ENCODE data around the gene AQP2. TPM values are rescaled to one million over a fixed set of nuclear protein-coding genes. Genes with fewer than 3 reads are reported as not detected.

Gene AQP2
- total and polyA plus RNA-seq, 2 donors (not counting 1 experiment from before 2014, with no cell fraction given) = not detected

DNA sequence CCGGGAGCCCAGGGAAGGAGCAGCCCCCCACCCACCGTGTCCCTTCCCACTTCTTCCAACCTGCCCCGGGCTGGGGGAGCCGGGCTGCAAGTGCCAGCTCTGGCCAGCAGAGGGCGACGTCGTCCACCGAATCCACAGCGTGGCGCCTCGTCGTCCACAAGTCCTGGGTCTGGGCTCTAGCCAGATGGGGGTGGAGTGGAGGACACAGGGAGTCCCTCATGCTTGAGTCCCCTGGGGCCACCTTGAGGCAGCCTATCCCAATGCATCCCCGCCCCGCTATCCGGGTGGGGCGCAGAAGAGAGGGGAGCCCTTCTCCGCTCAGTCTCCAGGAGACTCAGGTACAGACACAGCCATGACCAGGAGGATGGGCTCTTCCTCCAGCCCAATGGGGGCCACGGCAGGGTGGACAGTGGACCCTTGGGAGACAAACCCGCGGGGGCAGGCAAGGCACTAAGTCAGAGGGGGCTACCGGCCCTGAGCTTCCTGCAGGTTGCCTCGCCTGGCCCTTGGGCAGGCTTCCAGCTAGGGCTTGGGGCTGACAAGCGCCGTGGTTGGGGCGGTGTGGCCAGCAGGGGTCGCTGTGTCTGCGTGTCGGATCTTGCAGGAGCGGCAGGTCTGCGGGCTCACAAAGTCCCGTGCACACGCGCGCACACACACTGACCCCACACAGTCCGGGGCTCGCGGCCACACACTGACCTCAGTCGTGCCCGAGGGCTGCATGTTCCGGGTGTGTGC, 16.7 kb downstream of the AQP2 start:
- Histone ChIP-seq H3K9me3 (ENCODE audit: control extremely low read depth in 1 of 3, control insufficient read depth in 2 of 3, insufficient read depth in 1 of 3, low read length in 2 of 3) (no peaks in the 10 kb centered on the region), H3K27ac (ENCODE audit: low read length in 2 of 2) (no peak overlapping the region), H3K9ac (ENCODE audit: low read length) (peak overlapping the region; percentile 69), H3K79me2 (ENCODE audit: control insufficient read depth, insufficient read depth, low read length) (no peaks in the 10 kb centered on the region), H3K4me2 (replicated peaks; ENCODE audit: low read depth, low read length, poor library complexity, severe bottlenecking) (peak overlapping the region; percentile 97), H2AFZ (ENCODE audit: insufficient read depth, low read depth, low read length, poor library complexity, severe bottlenecking) (peak overlapping the region; percentile 84), H3K27me3 (replicated peaks in 1 of 4; ENCODE audit: control extremely low read depth in 1 of 4, control insufficient read depth in 3 of 4, insufficient read depth in 4 of 4, low read length in 3 of 4) (peaks cover 0 to 64% (median 16%) of the 10 kb centered on the region in 4 experiments), H4K20me1 (ENCODE audit: control insufficient read depth, insufficient read depth, low read length, poor library complexity, severe bottlenecking) (no peaks in the 10 kb centered on the region), H3K4me3 (ENCODE audit: control extremely low read depth in 1 of 5, extremely low read depth in 1 of 5, insufficient read depth in 1 of 5, low read depth in 2 of 5, low read length in 4 of 5) (peak overlapping the region; percentile 7 to 66 (median 45)), H3K36me3 (replicated peaks in 1 of 2; ENCODE audit: control extremely low read depth in 1 of 2, control insufficient read depth in 1 of 2, extremely low read depth in 1 of 2, insufficient read depth in 2 of 2, low read length in 1 of 2) (no peaks in the 10 kb centered on the region), H3K4me1 (ENCODE audit: control insufficient read depth in 2 of 2, insufficient read depth in 2 of 2, low read length in 2 of 2) (peaks cover 11% of the 10 kb centered on the region in 2 donors)
- ATAC-seq (ENCODE audit: low read depth) = peak; percentile 91
- Mint-ChIP-seq H3K27ac (no peak overlapping the region), H3K4me1 (peaks cover 7% of the 10 kb centered on the region), H3K9me3 (ENCODE audit: insufficient read depth) (no peaks in the 10 kb centered on the region), H3K27me3 (peaks cover 43% of the 10 kb centered on the region), H3K4me3 (peak overlapping the region; percentile 81)
- ChIA-PET CTCF (interaction anchor here (0.6 to 6.5 kb wide), 40 partner anchors 9 to 347 kb away, joined by 3 to 93 read pairs (median 5); partner anchors contain the start of genes AQP2 and TMBIM6), POLR2A (no interaction called here)
- 3% methylated on average over 38 of the region's 40 CpGs for WGBS (ENCODE audit: insufficient coverage)
- intact Hi-C loops (cut with micrococcal nuclease) = loop anchor here (2.0 kb wide), 1 partner anchor 208 kb away; no protein-coding TSS in a partner anchor
- TF ChIP-seq EZH2 (IDR thresholded peaks at IDR 0.05; ENCODE audit: borderline replicate concordance, insufficient read depth, low read depth, low read length, poor library complexity, severe bottlenecking) = no peak
- TF ChIP-seq, protein P1, sequence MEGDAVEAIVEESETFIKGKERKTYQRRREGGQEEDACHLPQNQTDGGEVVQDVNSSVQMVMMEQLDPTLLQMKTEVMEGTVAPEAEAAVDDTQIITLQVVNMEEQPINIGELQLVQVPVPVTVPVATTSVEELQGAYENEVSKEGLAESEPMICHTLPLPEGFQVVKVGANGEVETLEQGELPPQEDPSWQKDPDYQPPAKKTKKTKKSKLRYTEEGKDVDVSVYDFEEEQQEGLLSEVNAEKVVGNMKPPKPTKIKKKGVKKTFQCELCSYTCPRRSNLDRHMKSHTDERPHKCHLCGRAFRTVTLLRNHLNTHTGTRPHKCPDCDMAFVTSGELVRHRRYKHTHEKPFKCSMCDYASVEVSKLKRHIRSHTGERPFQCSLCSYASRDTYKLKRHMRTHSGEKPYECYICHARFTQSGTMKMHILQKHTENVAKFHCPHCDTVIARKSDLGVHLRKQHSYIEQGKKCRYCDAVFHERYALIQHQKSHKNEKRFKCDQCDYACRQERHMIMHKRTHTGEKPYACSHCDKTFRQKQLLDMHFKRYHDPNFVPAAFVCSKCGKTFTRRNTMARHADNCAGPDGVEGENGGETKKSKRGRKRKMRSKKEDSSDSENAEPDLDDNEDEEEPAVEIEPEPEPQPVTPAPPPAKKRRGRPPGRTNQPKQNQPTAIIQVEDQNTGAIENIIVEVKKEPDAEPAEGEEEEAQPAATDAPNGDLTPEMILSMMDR (IDR thresholded peaks at IDR 0.05) = peak; percentile 91
- DNase-seq = peak; percentile 91

DNA sequence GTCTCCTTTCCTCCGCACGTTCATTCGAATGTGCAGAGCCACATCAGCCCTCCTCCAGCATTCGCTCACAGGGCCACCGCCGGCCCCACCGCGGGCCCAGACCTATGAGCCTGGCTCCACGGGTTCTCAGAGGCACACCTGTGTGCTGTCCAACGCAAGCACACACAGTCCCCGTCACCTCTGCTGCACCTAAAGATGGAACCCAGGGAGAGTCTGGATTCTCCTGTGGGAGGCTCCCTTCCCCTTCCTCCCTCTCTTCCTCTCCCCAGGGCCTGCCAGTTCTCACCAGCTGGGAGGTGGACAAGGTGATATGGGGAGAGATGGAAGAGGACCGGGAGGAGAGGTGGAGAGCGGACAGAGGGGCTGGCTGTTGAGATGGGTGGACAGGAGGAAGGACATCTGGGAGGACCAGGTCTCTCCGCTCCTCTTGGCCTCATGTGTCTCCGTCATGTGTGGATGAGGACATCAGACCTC, 17.3 kb downstream of the AQP2 start:
- Histone ChIP-seq H3K4me2 (replicated peaks; ENCODE audit: low read depth, low read length, poor library complexity, severe bottlenecking) (peak overlapping the region; percentile 97), H2AFZ (ENCODE audit: insufficient read depth, low read depth, low read length, poor library complexity, severe bottlenecking) (peak overlapping the region; percentile 84), H3K4me3 (ENCODE audit: control extremely low read depth in 1 of 5, extremely low read depth in 1 of 5, insufficient read depth in 1 of 5, low read depth in 2 of 5, low read length in 4 of 5) (peak overlapping the region in 4 of 5 experiments; percentile 21 to 66 (median 39)), H3K9me3 (ENCODE audit: control extremely low read depth in 1 of 3, control insufficient read depth in 2 of 3, insufficient read depth in 1 of 3, low read length in 2 of 3) (no peaks in the 10 kb centered on the region), H3K27ac (ENCODE audit: low read length in 2 of 2) (no peak overlapping the region), H3K79me2 (ENCODE audit: control insufficient read depth, insufficient read depth, low read length) (no peaks in the 10 kb centered on the region), H3K9ac (ENCODE audit: low read length) (peak overlapping the region; percentile 69), H3K36me3 (replicated peaks in 1 of 2; ENCODE audit: control extremely low read depth in 1 of 2, control insufficient read depth in 1 of 2, extremely low read depth in 1 of 2, insufficient read depth in 2 of 2, low read length in 1 of 2) (no peaks in the 10 kb centered on the region), H3K27me3 (replicated peaks in 1 of 4; ENCODE audit: control extremely low read depth in 1 of 4, control insufficient read depth in 3 of 4, insufficient read depth in 4 of 4, low read length in 3 of 4) (peaks cover 0 to 64% (median 16%) of the 10 kb centered on the region in 4 experiments), H4K20me1 (ENCODE audit: control insufficient read depth, insufficient read depth, low read length, poor library complexity, severe bottlenecking) (no peaks in the 10 kb centered on the region), H3K4me1 (ENCODE audit: control insufficient read depth in 2 of 2, insufficient read depth in 2 of 2, low read length in 2 of 2) (peaks cover 11% of the 10 kb centered on the region in 2 donors)
- intact Hi-C loops (cut with micrococcal nuclease) = loop anchor here (2.0 kb wide), 1 partner anchor 207 kb away; no protein-coding TSS in a partner anchor
- peak; percentile 4 for ATAC-seq (ENCODE audit: low read depth)
- no peak for DNase-seq
- Mint-ChIP-seq H3K4me3 (peak overlapping the region; percentile 81), H3K27ac (no peak overlapping the region), H3K9me3 (ENCODE audit: insufficient read depth) (no peaks in the 10 kb centered on the region), H3K4me1 (peaks cover 7% of the 10 kb centered on the region), H3K27me3 (peaks cover 39% of the 10 kb centered on the region)
- TF ChIP-seq EZH2 (IDR thresholded peaks at IDR 0.05; ENCODE audit: borderline replicate concordance, insufficient read depth, low read depth, low read length, poor library complexity, severe bottlenecking) = no peak
- TF ChIP-seq, protein P1 (IDR thresholded peaks at IDR 0.05) = no peak
- ChIA-PET POLR2A (no interaction called here), CTCF (interaction anchor here (0.5 to 6.5 kb wide), 36 partner anchors 9 to 255 kb away, joined by 3 to 93 read pairs (median 6); partner anchors contain the start of genes AQP2 and TMBIM6)
- 33% methylated on average over 14 of the region's 15 CpGs for WGBS (ENCODE audit: insufficient coverage)
